Activated T-helper 17 cell treated with anti-CD3 and anti-CD28 coated beads, Interleukin-2, amount 50 U/mL, for 72 hours (primary cell): ENCODE measurements around the gene KIAA1217. TPM values are rescaled to one million over a fixed set of nuclear protein-coding genes. Genes with fewer than 3 reads are reported as not detected.

Source experiments
- ATAC-seq: fragments of 150-1000 bp; cut with Tn5 transposase; replicated peaks from 2 replicates; pipeline ENCODE4 v1.10.0; 2021; ENCODE audit warnings: mild to moderate bottlenecking, moderate library complexity
- H3K27ac Mint-ChIP-seq: one replicate; pipeline ENCODE4 v1.8.0; 2022; ENCODE audit warnings: mixed read lengths
- H3K27me3 Mint-ChIP-seq: one replicate; pipeline ENCODE4 v1.8.0; 2022; ENCODE audit warnings: mixed read lengths
- H3K36me3 Mint-ChIP-seq: one replicate; pipeline ENCODE4 v1.8.0; 2022; ENCODE audit warnings: low read depth, mild to moderate bottlenecking, mixed read lengths
- H3K4me1 Mint-ChIP-seq: one replicate; pipeline ENCODE4 v1.8.0; 2022; ENCODE audit warnings: mixed read lengths
- H3K4me3 Mint-ChIP-seq: one replicate; pipeline ENCODE4 v1.8.0; 2022; ENCODE audit warnings: mild to moderate bottlenecking, mixed read lengths
- H3K9me3 Mint-ChIP-seq: one replicate; pipeline ENCODE4 v1.8.0; 2022; ENCODE audit warnings: mixed read lengths
- total RNA-seq, 2 donors: library from RNA; stranded (reverse); gene quantifications; one replicate each; pipeline ENCODE4 v1.2.3, GENCODE V29; 2022

Gene KIAA1217
- total RNA-seq, 2 donors from 2014 or later: 2.1 to 2.6 TPM

DNA sequence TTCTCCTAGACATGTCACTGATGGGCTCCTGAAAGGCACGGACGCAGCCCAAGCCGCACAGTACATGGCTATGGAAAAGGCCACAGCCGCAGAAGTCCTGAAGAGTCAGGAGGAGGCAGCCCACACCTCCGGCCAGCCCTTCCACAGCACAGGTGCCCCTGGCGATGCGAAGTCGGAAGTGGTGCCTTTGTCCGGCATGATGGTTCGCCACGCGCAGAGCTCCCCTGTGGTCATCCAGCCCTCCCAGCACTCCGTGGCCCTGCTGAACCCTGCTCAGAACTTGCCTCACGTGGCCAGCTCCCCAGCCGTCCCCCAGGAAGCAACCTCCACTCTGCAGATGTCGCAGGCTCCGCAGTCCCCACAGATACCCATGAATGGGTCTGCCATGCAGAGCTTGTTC is 315.4 kb downstream of the KIAA1217 start:
- Mint-ChIP-seq H3K9me3 (no peaks in the 10 kb centered on the region), H3K36me3 (no peaks in the 10 kb centered on the region)
- no peak for ATAC-seq

DNA sequence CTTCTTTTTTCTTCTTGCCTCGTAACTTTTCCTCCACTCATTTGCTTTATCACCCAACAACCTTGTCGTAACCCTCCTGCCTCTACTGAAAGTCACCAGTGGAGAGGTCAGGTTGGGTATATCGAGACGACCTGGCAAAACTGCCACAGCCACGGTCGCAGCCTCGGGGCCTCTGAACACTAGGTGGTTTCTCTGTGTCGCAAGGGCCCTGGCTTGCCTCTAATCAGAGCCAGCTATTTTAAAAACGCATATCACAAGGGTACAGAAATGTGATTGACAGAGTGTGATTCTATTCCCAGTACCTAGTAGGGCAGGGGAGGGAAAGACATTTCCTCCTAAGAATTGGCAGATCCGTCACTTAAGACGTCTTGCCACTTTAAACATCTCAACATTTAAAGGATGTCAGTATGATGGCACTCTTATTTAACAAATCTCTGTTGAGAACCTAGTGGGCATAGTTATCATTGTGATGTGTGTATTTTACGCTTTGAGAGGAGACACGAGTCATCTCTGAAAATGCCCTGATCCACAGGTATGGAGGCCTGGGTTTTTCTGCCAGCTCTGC is 317.2 kb downstream of the KIAA1217 start:
- H3K9me3 Mint-ChIP-seq: no peaks in the 10 kb centered on the region
- H3K4me3 Mint-ChIP-seq: no peak overlapping the region
- H3K4me1 Mint-ChIP-seq: no peaks in the 10 kb centered on the region
- no peak overlapping the region for H3K27ac Mint-ChIP-seq
- H3K27me3 Mint-ChIP-seq: peaks cover 3% of the 10 kb centered on the region
- no peaks in the 10 kb centered on the region for H3K36me3 Mint-ChIP-seq
- no peak for ATAC-seq

More for the DNA sequence above, 315.4 kb downstream of the KIAA1217 start:
- H3K27me3 Mint-ChIP-seq: peaks cover 6% of the 10 kb centered on the region
- no peak overlapping the region for H3K27ac Mint-ChIP-seq
- H3K4me3 Mint-ChIP-seq: no peak overlapping the region
- H3K4me1 Mint-ChIP-seq: no peaks in the 10 kb centered on the region

DNA sequence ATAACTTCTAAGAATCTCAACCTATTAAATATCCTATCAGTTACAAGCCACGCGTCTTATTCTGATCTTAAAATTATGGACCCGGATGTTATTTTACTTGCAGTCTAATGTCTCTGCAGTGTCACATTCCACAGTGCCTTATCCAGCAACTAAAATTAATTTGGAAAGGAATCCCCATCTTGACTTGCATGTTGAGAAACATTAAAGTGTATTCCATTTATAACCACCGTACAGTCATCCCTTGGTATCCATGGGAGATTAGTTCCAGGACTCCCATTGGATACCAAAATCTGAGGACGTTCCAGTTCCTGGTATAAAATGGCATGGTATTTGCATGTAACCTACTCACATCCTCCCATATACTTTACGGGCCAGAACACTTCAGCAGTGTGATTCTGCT is 320.0 kb downstream of the KIAA1217 start:
- Mint-ChIP-seq H3K27ac (no peak overlapping the region), H3K36me3 (no peaks in the 10 kb centered on the region), H3K9me3 (peaks cover 3% of the 10 kb centered on the region), H3K27me3 (peaks cover 3% of the 10 kb centered on the region), H3K4me3 (no peak overlapping the region), H3K4me1 (no peaks in the 10 kb centered on the region)
- no peak for ATAC-seq

GRCh38 chr10:24531439-24531838 is 322.5 kb downstream of the KIAA1217 start:
- Mint-ChIP-seq H3K36me3 (no peaks in the 10 kb centered on the region), H3K9me3 (peaks cover 3% of the 10 kb centered on the region), H3K4me3 (no peak overlapping the region), H3K27me3 (peaks cover 3% of the 10 kb centered on the region), H3K27ac (no peak overlapping the region), H3K4me1 (no peaks in the 10 kb centered on the region)
- ATAC-seq: no peak

- Mint-ChIP-seq H3K9me3 (peaks cover 3% of the 10 kb centered on the region), H3K4me1 (no peaks in the 10 kb centered on the region), H3K27ac (no peak overlapping the region), H3K27me3 (peaks cover 3% of the 10 kb centered on the region), H3K36me3 (no peaks in the 10 kb centered on the region), H3K4me3 (no peak overlapping the region)
- ATAC-seq: no peak
Measured at GRCh38 chr10:24533981-24534380, 325.0 kb downstream of the KIAA1217 start.

- no peak overlapping the region for H3K27ac Mint-ChIP-seq
- H3K36me3 Mint-ChIP-seq: no peaks in the 10 kb centered on the region
- H3K27me3 Mint-ChIP-seq: peaks cover 3% of the 10 kb centered on the region
- H3K4me3 Mint-ChIP-seq: no peak overlapping the region
- H3K4me1 Mint-ChIP-seq: no peaks in the 10 kb centered on the region
- no peak for ATAC-seq
- peaks cover 3% of the 10 kb centered on the region for H3K9me3 Mint-ChIP-seq
Measured at GRCh38 chr10:24536636-24537035, 327.7 kb downstream of the KIAA1217 start.

DNA sequence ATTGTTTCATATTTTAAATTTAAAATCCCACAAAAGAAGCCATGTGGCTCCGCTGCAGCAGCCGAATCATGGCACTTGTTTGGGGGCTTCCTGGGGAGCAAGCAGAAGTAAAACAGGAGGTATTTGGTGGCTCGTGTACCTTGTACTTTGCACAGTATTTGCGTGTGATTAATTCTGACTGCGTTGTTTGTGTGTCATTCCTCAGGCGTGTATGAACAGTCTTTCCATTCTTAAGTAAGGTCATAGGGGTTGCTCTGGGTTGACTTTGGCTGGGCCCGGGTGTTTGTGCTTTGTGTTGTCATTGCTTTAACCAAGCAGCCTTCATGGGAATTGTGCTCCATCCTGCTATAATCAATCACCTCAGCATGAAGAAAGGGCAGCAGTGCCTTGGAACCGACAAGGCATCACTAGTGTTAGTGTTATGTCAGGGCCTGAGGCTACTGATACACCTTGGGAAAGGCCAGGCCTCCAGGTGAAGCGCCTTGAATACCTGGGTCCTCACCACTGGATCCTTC is 332.4 kb downstream of the KIAA1217 start:
- H3K27me3 Mint-ChIP-seq: no peaks in the 10 kb centered on the region
- no peaks in the 10 kb centered on the region for H3K9me3 Mint-ChIP-seq
- no peak overlapping the region for H3K4me3 Mint-ChIP-seq
- no peak overlapping the region for H3K27ac Mint-ChIP-seq
- H3K4me1 Mint-ChIP-seq: no peaks in the 10 kb centered on the region
- no peak for ATAC-seq
- no peaks in the 10 kb centered on the region for H3K36me3 Mint-ChIP-seq

DNA sequence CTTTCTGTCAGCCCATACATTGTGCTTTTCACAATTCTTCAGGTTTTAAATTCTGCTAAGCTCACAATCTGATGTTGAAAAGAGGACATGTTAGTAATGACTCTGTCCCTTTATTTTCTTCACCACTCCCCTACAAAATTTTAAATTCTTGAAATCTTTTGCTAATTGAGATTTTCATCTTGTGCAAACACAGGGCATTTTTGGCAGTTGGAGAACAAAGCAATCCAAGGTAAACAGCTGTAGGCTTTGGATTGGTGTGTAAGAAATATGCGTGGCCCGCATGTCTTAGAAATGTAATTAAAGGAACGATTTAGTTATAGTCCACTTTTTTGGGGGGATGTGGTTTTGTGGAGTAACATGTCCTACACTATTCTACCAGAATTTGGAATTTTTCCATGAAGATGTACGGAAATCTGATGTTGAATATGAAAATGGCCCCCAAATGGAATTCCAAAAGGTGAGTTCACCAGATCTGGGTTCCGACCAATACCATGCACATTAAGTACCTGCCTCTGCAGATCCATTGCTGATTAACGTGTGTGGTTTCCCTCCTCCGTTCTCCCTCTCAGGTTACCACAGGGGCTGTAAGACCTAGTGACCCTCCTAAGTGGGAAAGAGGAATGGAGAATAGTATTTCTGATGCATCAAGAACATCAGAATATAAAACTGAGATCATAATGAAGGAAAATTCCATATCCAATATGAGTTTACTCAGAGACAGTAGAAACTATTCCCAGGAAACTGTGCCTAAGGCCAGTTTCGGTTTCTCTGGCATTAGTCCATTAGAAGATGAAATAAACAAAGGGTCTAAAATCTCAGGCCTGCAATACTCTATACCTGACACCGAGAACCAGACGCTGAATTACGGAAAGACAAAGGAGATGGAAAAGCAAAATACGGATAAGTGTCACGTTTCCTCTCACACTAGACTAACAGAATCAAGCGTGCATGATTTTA is 333.7 kb downstream of the KIAA1217 start:
- Mint-ChIP-seq H3K27me3 (no peaks in the 10 kb centered on the region), H3K27ac (no peak overlapping the region), H3K36me3 (no peaks in the 10 kb centered on the region), H3K9me3 (no peaks in the 10 kb centered on the region), H3K4me1 (no peaks in the 10 kb centered on the region), H3K4me3 (no peak overlapping the region)
- ATAC-seq: no peak

- H3K4me3 Mint-ChIP-seq: no peak overlapping the region
- no peaks in the 10 kb centered on the region for H3K9me3 Mint-ChIP-seq
- no peaks in the 10 kb centered on the region for H3K27me3 Mint-ChIP-seq
- no peaks in the 10 kb centered on the region for H3K4me1 Mint-ChIP-seq
- no peak for ATAC-seq
- H3K36me3 Mint-ChIP-seq: no peaks in the 10 kb centered on the region
- H3K27ac Mint-ChIP-seq: no peak overlapping the region
Measured at GRCh38 chr10:24544776-24545175, 335.8 kb downstream of the KIAA1217 start.

GRCh38 chr10:24545585-24545984 is 336.6 kb downstream of the KIAA1217 start:
- Mint-ChIP-seq H3K36me3 (no peaks in the 10 kb centered on the region), H3K9me3 (no peaks in the 10 kb centered on the region), H3K4me1 (no peaks in the 10 kb centered on the region), H3K27ac (no peak overlapping the region), H3K4me3 (no peak overlapping the region), H3K27me3 (no peaks in the 10 kb centered on the region)
- no peak for ATAC-seq

- no peaks in the 10 kb centered on the region for H3K4me1 Mint-ChIP-seq
- no peaks in the 10 kb centered on the region for H3K9me3 Mint-ChIP-seq
- no peak overlapping the region for H3K4me3 Mint-ChIP-seq
- peaks cover 4% of the 10 kb centered on the region for H3K27me3 Mint-ChIP-seq
- H3K36me3 Mint-ChIP-seq: no peaks in the 10 kb centered on the region
- ATAC-seq: no peak
- H3K27ac Mint-ChIP-seq: no peak overlapping the region
Measured at GRCh38 chr10:24550680-24551079, 341.7 kb downstream of the KIAA1217 start.

- Mint-ChIP-seq H3K27me3 (peaks cover 4% of the 10 kb centered on the region), H3K4me1 (no peaks in the 10 kb centered on the region), H3K9me3 (no peaks in the 10 kb centered on the region), H3K27ac (no peak overlapping the region), H3K4me3 (no peak overlapping the region), H3K36me3 (no peaks in the 10 kb centered on the region)
- no peak for ATAC-seq
Measured at GRCh38 chr10:24551161-24551560, 342.2 kb downstream of the KIAA1217 start.

GRCh38 chr10:24552346-24553016 is 343.5 kb downstream of the KIAA1217 start:
- peaks cover 8% of the 10 kb centered on the region for H3K27me3 Mint-ChIP-seq
- no peaks in the 10 kb centered on the region for H3K36me3 Mint-ChIP-seq
- no peak for ATAC-seq
- no peak overlapping the region for H3K27ac Mint-ChIP-seq
- no peaks in the 10 kb centered on the region for H3K9me3 Mint-ChIP-seq
- H3K4me1 Mint-ChIP-seq: peaks cover 5% of the 10 kb centered on the region
- H3K4me3 Mint-ChIP-seq: no peak overlapping the region

DNA sequence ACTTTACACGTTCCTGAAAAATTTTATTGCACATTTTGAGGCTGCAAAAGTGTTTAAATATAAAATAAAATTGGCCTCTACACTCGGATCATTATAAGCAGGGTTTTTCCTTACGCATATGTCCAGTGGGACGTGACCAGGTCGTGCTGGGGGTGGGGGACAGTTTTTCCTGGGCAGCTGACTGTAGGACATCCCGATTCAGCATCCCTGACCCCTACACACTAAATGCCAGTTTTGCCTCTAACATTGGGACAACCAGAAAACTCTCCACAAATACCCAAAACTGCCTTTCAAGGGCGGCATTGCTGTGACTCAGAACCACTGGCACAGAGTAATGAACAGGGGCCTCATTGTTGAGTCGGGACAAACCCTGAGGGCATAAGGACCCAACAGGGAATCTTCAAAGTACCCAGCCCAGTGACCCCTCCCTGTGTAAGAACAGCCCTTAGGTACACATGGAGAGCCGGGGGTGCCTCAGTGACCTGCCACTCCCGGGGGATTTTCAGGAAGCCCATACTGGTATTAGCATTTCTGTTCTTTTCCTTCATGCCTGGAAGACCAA is 344.2 kb downstream of the KIAA1217 start:
- Mint-ChIP-seq H3K4me1 (peaks cover 5% of the 10 kb centered on the region), H3K9me3 (no peaks in the 10 kb centered on the region), H3K4me3 (no peak overlapping the region), H3K36me3 (no peaks in the 10 kb centered on the region), H3K27ac (no peak overlapping the region), H3K27me3 (peaks cover 8% of the 10 kb centered on the region)
- ATAC-seq: no peak
